Gastroesophageal sphincter (tissue), 3 donors: Measurements from ENCODE around the gene MMP10.

Experiments used
- CTCF ChIP-seq, 4 experiments: fragments of 200-600 bp in 2 of 4; fragments of 450-650 bp in 2 of 4; sonication (generic) in 1 of 4; IDR thresholded peaks; one replicate each; pipeline ENCODE4 v1.5.1; 2017 to 2019; ENCODE audit warnings: antibody characterized with exemption in 4 of 4, mild to moderate bottlenecking in 2 of 4, moderate library complexity in 2 of 4
- POLR2A ChIP-seq, 2 donors: fragments of 450-650 bp; IDR thresholded peaks; one replicate each; pipeline ENCODE4 v1.6.1; 2017; ENCODE audit warnings: antibody characterized with exemption in 2 of 2, mild to moderate bottlenecking in 2 of 2, moderate library complexity in 1 of 2

GRCh38 chr11:102783720-102784119, 3.3 kb upstream of the MMP10 start:
- no peak for TF ChIP-seq CTCF (IDR thresholded peaks at IDR 0.05)
- TF ChIP-seq POLR2A (IDR thresholded peaks at IDR 0.05): no peak
